HEK293 (cell line): Measurements from ENCODE around the gene VARS1.
"Not testable (repeated sequence)": the region's sequence is repeated elsewhere in the genome, so short reads cannot be mapped to it uniquely, and the experiment has no call there.

Experiments used
- CTCF ChIP-seq: fragments of 450-650 bp; formaldehyde crosslinking; IDR thresholded peaks from 2 replicates; pipeline ENCODE4 v1.5.1; 2016; ENCODE audit warnings: missing biosample characterization, missing genetic modification characterization
- GFI1B ChIP-seq: fragments of 450-650 bp; formaldehyde crosslinking; IDR thresholded peaks from 2 replicates; pipeline ENCODE4 v1.5.1; 2016; ENCODE audit warnings: missing biosample characterization, missing genetic modification characterization
- SETDB1 ChIP-seq: IDR thresholded peaks from one replicate; pipeline ENCODE4 v1.6.1; 2017; ENCODE audit warnings: mild to moderate bottlenecking, low read length, moderate library complexity, mixed read lengths; ENCODE audit not compliant: insufficient read length
- TF ChIP-seq, protein P1 (sequence below): fragments of 450-650 bp; formaldehyde crosslinking; IDR thresholded peaks from 2 replicates; pipeline ENCODE4 v1.5.1; 2016; ENCODE audit warnings: missing biosample characterization, missing genetic modification characterization
- TF ChIP-seq, protein P2 (sequence below): fragments of 450-650 bp; IDR thresholded peaks from 2 replicates; pipeline ENCODE4 v1.5.1; 2018; ENCODE audit warnings: missing biosample characterization, missing genetic modification characterization

DNA sequence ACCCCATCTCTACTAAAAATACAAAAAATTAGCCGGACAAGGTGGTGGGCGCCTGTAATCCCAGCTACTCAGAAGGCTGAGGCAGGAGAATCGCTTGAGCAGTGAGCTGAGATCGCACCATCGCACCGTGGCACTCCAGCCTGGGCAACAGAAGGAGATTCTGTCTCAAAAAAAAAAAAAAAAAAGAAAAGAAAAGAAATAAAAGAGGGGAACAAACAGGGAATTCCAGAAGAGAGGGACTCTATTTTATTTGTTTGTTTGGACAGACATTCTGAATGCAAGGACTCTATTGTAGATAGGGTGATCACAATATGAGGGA, 1.7 kb downstream of the VARS1 start:
- TF ChIP-seq SETDB1; CTCF; GFI1B (tag by site-specific recombination): not testable (repeated sequence)
- TF ChIP-seq, protein P1, sequence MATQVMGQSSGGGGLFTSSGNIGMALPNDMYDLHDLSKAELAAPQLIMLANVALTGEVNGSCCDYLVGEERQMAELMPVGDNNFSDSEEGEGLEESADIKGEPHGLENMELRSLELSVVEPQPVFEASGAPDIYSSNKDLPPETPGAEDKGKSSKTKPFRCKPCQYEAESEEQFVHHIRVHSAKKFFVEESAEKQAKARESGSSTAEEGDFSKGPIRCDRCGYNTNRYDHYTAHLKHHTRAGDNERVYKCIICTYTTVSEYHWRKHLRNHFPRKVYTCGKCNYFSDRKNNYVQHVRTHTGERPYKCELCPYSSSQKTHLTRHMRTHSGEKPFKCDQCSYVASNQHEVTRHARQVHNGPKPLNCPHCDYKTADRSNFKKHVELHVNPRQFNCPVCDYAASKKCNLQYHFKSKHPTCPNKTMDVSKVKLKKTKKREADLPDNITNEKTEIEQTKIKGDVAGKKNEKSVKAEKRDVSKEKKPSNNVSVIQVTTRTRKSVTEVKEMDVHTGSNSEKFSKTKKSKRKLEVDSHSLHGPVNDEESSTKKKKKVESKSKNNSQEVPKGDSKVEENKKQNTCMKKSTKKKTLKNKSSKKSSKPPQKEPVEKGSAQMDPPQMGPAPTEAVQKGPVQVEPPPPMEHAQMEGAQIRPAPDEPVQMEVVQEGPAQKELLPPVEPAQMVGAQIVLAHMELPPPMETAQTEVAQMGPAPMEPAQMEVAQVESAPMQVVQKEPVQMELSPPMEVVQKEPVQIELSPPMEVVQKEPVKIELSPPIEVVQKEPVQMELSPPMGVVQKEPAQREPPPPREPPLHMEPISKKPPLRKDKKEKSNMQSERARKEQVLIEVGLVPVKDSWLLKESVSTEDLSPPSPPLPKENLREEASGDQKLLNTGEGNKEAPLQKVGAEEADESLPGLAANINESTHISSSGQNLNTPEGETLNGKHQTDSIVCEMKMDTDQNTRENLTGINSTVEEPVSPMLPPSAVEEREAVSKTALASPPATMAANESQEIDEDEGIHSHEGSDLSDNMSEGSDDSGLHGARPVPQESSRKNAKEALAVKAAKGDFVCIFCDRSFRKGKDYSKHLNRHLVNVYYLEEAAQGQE (tag by site-specific recombination), result not testable (repeated sequence)
- TF ChIP-seq, protein P2, sequence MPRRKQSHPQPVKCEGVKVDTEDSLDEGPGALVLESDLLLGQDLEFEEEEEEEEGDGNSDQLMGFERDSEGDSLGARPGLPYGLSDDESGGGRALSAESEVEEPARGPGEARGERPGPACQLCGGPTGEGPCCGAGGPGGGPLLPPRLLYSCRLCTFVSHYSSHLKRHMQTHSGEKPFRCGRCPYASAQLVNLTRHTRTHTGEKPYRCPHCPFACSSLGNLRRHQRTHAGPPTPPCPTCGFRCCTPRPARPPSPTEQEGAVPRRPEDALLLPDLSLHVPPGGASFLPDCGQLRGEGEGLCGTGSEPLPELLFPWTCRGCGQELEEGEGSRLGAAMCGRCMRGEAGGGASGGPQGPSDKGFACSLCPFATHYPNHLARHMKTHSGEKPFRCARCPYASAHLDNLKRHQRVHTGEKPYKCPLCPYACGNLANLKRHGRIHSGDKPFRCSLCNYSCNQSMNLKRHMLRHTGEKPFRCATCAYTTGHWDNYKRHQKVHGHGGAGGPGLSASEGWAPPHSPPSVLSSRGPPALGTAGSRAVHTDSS, result not testable (repeated sequence)
